AG10803 (cell line): ENCODE measurements around the gene DBNDD1.

ENCODE experiments used
- DNase-seq: peaks from one replicate; pipeline ENCODE4 v3.0.0; 2010; ENCODE audit warnings: low read depth
- H3K4me3 ChIP-seq: 2 replicates; pipeline ENCODE4 v1.5.1; 2011; ENCODE audit warnings: mild to moderate bottlenecking, low read length, control low read depth
- TF ChIP-seq, protein P1 (sequence below): conservative IDR thresholded peaks from 2 replicates; pipeline ENCODE4 v1.5.1; 2011; ENCODE audit warnings: mild to moderate bottlenecking, low read length, control low read depth, inconsistent platforms

Gene DBNDD1

DNA sequence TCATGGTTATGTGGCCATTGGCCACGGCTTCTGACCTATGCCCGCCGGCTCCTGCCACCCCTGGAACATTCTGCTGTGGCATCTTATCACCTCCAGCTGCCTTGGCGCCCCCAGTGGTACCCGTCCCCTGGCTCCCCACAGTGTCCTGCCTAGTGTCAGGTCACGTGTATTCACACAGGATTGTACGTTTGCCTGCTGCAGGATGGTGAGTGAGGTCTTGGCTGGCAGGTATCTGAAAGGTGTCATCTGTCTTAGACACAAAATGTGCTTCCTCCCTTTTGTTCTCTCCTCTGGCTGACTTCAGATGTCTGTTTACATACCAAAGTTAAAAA, 24.9 kb downstream of the DBNDD1 start:
- TF ChIP-seq, protein P1, sequence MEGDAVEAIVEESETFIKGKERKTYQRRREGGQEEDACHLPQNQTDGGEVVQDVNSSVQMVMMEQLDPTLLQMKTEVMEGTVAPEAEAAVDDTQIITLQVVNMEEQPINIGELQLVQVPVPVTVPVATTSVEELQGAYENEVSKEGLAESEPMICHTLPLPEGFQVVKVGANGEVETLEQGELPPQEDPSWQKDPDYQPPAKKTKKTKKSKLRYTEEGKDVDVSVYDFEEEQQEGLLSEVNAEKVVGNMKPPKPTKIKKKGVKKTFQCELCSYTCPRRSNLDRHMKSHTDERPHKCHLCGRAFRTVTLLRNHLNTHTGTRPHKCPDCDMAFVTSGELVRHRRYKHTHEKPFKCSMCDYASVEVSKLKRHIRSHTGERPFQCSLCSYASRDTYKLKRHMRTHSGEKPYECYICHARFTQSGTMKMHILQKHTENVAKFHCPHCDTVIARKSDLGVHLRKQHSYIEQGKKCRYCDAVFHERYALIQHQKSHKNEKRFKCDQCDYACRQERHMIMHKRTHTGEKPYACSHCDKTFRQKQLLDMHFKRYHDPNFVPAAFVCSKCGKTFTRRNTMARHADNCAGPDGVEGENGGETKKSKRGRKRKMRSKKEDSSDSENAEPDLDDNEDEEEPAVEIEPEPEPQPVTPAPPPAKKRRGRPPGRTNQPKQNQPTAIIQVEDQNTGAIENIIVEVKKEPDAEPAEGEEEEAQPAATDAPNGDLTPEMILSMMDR, result no peak
- no peak overlapping the region for H3K4me3 ChIP-seq
- DNase-seq, result no peak

DNA sequence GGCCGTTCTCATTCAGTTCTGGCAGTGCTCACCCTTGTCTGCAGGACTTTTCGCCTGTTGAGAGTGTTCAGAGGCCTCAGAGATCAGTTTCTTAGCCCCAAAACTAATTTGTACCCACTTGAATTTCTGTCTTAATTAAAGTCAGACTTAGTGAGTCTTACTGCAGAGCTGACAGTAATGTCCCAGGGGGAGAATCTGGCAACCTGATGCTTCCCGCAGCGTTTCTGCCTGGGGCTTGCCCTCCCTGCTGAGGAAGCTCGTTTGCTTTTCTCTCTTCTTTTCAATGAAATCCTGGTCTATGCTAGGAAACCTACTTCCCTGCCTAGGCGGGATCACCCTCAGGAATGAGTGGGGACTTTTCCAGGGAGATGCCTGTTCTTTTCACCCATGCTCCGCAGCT, 25.3 kb downstream of the DBNDD1 start:
- no peak overlapping the region for H3K4me3 ChIP-seq
- TF ChIP-seq, protein P1, result no peak
- DNase-seq, result no peak

DNA sequence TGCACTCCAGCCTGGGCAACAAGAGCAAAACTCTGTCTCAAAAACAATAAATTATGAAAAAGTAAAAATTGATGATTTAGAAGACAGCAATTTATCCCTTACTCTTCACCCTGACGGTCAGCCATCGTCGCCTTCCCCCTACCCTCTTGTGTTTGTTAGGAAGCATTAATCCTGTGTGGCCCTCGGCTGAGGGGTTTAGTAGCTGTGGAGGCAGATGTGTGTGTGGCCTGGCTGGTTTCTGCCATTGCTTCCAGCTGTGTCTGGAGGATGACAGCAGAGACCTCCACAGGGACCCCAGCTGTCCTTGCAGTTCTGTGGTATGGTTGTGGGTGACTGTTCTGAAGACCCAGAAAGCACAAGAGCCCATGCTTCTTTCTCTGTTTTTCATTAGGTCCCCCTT, 25.9 kb downstream of the DBNDD1 start:
- TF ChIP-seq, protein P1, result no peak
- H3K4me3 ChIP-seq, result no peak overlapping the region
- DNase-seq, result no peak

DNA sequence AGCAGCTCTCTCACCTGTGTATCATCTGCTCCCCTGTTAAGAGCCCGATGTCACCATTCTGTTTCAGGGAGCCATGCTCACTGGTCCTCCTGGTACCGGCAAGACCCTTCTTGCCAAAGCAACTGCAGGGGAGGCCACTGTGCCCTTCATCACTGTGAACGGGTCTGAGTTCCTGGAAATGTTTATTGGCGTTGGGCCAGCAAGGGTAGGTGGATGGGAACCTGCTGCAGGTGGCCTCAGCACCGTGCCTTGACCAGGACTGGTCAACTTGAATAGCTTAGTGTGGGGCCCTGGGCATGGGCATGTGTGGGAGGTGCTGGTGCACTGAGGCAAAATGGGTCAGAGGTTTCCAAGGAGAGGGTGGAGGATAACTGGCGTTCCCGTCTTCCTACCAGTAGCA, 28.5 kb downstream of the DBNDD1 start:
- no peak for DNase-seq
- TF ChIP-seq, protein P1, result no peak
- H3K4me3 ChIP-seq, result no peak overlapping the region

GRCh38 chr16:89988951-89989350, 30.3 kb downstream of the DBNDD1 start:
- no peak overlapping the region for H3K4me3 ChIP-seq
- no peak for DNase-seq
- TF ChIP-seq, protein P1, result no peak

DNA sequence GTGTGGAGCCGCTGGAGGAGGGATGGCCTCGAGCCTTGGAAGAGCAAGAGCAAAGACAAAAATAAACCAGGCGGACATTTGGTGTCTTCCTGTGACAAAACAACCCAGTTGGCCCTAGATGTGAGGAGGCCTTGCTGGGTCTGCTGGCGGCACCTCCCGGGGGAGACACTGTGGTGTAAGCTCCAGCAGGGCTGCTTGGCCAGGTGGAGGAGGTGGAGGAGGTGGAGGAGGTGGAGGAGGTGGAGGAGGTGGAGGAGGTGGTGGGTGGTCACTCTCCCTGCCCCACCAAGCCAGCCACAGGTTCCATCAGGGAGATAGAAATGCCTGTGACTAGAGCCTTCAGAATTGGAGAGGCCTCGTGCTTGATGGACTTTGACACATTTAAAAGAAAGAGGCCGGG, 32.1 kb downstream of the DBNDD1 start:
- no peak for DNase-seq
- TF ChIP-seq, protein P1, result no peak
- no peak overlapping the region for H3K4me3 ChIP-seq

- no peak for DNase-seq
- H3K4me3 ChIP-seq, result no peak overlapping the region
- TF ChIP-seq, protein P1, result no peak
Measured at GRCh38 chr16:89986600-89986999, 32.7 kb downstream of the DBNDD1 start.
